Heart left ventricle (tissue), 16 donors: Measurements from ENCODE around the gene C4orf33. TPM values are rescaled to one million over a fixed set of nuclear protein-coding genes. Genes with fewer than 3 reads are reported as not detected.

ENCODE experiments used
- ATAC-seq, 4 donors: fragments of 200-7000 bp; cut with Tn5 transposase; one replicate each; pipeline ENCODE4 v1.9.1; 2020 to 2022; ENCODE audit warnings: moderate library complexity in 4 of 4, mild to moderate bottlenecking in 3 of 4, moderate number of reproducible peaks in 1 of 4
- DNase-seq, 5 donors: peaks; one replicate each; pipeline ENCODE4 v3.0.0-alpha.2; 2020
- H3K27ac ChIP-seq, 12 donors: fragments of 200-600 bp; sonication (generic) in 4 of 12; one replicate each; pipeline versions ENCODE4 v1.5.0 to v1.8.0; 2016 to 2022; ENCODE audit warnings: mild to moderate bottlenecking in 2 of 12
- H3K27me3 ChIP-seq, 9 donors: fragments of 200-600 bp; sonication (generic) in 2 of 9; one replicate each; pipeline versions ENCODE4 v1.5.1 to v1.8.0; 2016 to 2022; ENCODE audit warnings: mild to moderate bottlenecking in 3 of 9
- H3K36me3 ChIP-seq, 9 donors: fragments of 200-600 bp; sonication (generic) in 2 of 9; one replicate each; pipeline versions ENCODE4 v1.5.0 to v1.8.0; 2018 to 2022; ENCODE audit warnings: mild to moderate bottlenecking in 2 of 9
- H3K4me1 ChIP-seq, 12 donors: fragments of 200-600 bp; sonication (generic) in 4 of 12; one replicate each; pipeline versions ENCODE4 v1.5.0 to v1.8.0; 2016 to 2022; ENCODE audit warnings: mild to moderate bottlenecking in 3 of 12
- H3K4me3 ChIP-seq, 12 donors: fragments of 200-600 bp; sonication (generic) in 4 of 12; one replicate each; pipeline versions ENCODE4 v1.5.0 to v1.8.0; 2017 to 2022; ENCODE audit warnings: mild to moderate bottlenecking in 9 of 12, moderate library complexity in 4 of 12
- H3K9me3 ChIP-seq, 12 donors: fragments of 200-600 bp; sonication (generic) in 4 of 12; one replicate each; pipeline versions ENCODE4 v1.5.0 to v1.8.0; 2016 to 2022; ENCODE audit warnings: mild to moderate bottlenecking in 1 of 12
- CTCF ChIP-seq, 12 donors: fragments of 200-600 bp; sonication (generic) in 4 of 12; IDR thresholded peaks; one replicate each; pipeline versions ENCODE4 v1.5.0 to v1.8.0; 2018 to 2022; ENCODE audit warnings: antibody characterized with exemption in 12 of 12, mild to moderate bottlenecking in 5 of 12
- POLR2A ChIP-seq, 2 donors: fragments of 450-650 bp; IDR thresholded peaks; one replicate each; pipeline ENCODE4 v1.6.1; 2017; ENCODE audit warnings: antibody characterized with exemption in 2 of 2, mild to moderate bottlenecking in 2 of 2, moderate library complexity in 2 of 2
- WGBS, 4 donors: extraction: QIAGEN DNeasy Blood & Tissue Kit in 2 of 4; methylation state at CpG; one replicate each; pipeline versions ENCODE4 v1.1.5 to v1.1.7; 2013 to 2018; 5-methylcytosine and 5-hydroxymethylcytosine counted together
- intact Hi-C, 10 donors: fragments of 100-400 bp; cut with DNase I; formaldehyde crosslinking; loops; one replicate each; pipeline versions ENCODE4 v1.11.1 to v1.14.2; 2022
- polyA plus RNA-seq, 2 donors: library from polyadenylated mRNA; stranded (reverse); fragments of 200-250 nt; gene quantifications; one replicate each; pipeline ENCODE4 v1.2.3, GENCODE V29; 2013
- total RNA-seq, 9 donors: library from RNA; depleted of rRNA in 2 of 9; stranded (reverse); fragments of >200 nt in 2 of 9; fragmentation: NEBNext Ultra II Directional in 3 of 9; extraction: Animal tissue kit (Norgen Biotek cat#: 25700) in 3 of 9; gene quantifications; one replicate each; pipeline versions ENCODE4 v1.1.0 to v1.2.4, GENCODE V29; 2016 to 2023
- donor health status: ischemic (EF 13 %, LVEDD 7.1; RV severe dilation, severe dysfunction).
- donor health status: healthy with polysubstance abuse.
- donor health status: DM: no; HTN: yes; CAD: no.
- donor health status: DM: no; HTN: no; CAD: no.
- donor health status: ischemic (EF 25% LVEDD 6.9; RV normal size, moderate dysfunction).
- donor health status: ischemic (EF 25% LVEDD 5.7; RV mildly dilated, moderate dysfunction).
- donor health status: healthy.
- donor health status: DM: yes; HTN: yes; CAD: no.
- donor health status: ischemic (EF 35%, LVEDD 5.7; RV mildly dilated, moderate dysfunction).
- donor health status: nonischemic (EF 11% LVEDD 7.7; RV severe dilation, severe dysfunction).
- donor health status: DM: yes; HTN: yes; CAD: no.
- donor health status: PGD.
- donor health status: ischemic (EF 29% LVEDD 5.4; RV normal size, mild dysfunction).
- donor health status: nonischemic (EF 23%, LVEDD 6.1; RV moderate dilation, normal function).

C4orf33 gene
- total and polyA plus RNA-seq, 11 donors, result 2.8 to 11.7 (median 4.3) TPM

- TF ChIP-seq POLR2A (IDR thresholded peaks at IDR 0.05) (no peak), CTCF (IDR thresholded peaks at IDR 0.05) (no peak)
- ATAC-seq (no peak), DNase-seq (no peak)
- Histone ChIP-seq H3K27ac (no peak overlapping the region), H3K36me3 (no peaks in the 10 kb centered on the region), H3K9me3 (no peaks in the 10 kb centered on the region), H3K27me3 (no peaks in the 10 kb centered on the region), H3K4me3 (no peak overlapping the region), H3K4me1 (no peaks in the 10 kb centered on the region)
- intact Hi-C loops, result no loop called here
- WGBS, 4 donors, result 46 to 89% (median 51%) methylated on average over 1 of the region's 1 CpG
Measured at GRCh38 chr4:129153700-129154099, 57.7 kb downstream of the C4orf33 start.

DNA sequence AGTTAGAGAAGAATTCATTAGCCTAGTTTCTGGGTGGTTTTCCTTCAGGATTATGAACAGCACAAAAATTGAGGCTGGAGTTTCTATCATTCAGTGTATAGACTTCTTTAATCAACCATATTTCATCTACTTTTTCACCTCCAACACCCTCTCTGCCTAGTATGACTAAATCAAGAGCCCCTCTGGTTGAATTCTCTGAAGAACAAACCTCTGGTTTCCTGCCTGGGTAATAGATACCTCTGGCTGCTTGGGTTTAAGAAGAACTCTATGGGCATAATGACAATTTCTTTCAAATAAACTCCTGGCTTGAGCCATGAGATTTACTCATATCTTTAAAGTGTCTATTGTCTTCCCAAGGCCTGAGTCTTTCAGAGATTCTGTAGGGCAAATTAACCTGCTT lies 66.5 kb downstream of the C4orf33 start:
- H3K4me1 ChIP-seq, result no peaks in the 10 kb centered on the region
- no peaks in the 10 kb centered on the region for H3K36me3 ChIP-seq
- DNase-seq (no peak), ATAC-seq (no peak)
- no peak overlapping the region for H3K27ac ChIP-seq
- peaks cover 0 to 11% (median 0%) of the 10 kb centered on the region in 9 donors for H3K27me3 ChIP-seq
- no peak overlapping the region for H3K4me3 ChIP-seq
- H3K9me3 ChIP-seq, result peaks cover 0 to 5% (median 0%) of the 10 kb centered on the region in 12 donors
- TF ChIP-seq POLR2A (IDR thresholded peaks at IDR 0.05) (no peak), CTCF (IDR thresholded peaks at IDR 0.05) (no peak)
- intact Hi-C loops, result no loop called here

GRCh38 chr4:129163427-129163826 lies 67.5 kb downstream of the C4orf33 start:
- intact Hi-C loops, result no loop called here
- Histone ChIP-seq H3K9me3 (peaks cover 0 to 5% (median 0%) of the 10 kb centered on the region in 12 donors), H3K4me3 (no peak overlapping the region), H3K27me3 (peaks cover 0 to 11% (median 0%) of the 10 kb centered on the region in 9 donors), H3K27ac (no peak overlapping the region), H3K4me1 (no peaks in the 10 kb centered on the region), H3K36me3 (no peaks in the 10 kb centered on the region)
- 71 to 84% (median 75%) methylated on average over 3 of the region's 3 CpGs for WGBS, 4 donors
- TF ChIP-seq POLR2A (IDR thresholded peaks at IDR 0.05) (no peak), CTCF (IDR thresholded peaks at IDR 0.05) (no peak)
- DNase-seq (no peak), ATAC-seq (no peak)

GRCh38 chr4:129164243-129164642 lies 68.3 kb downstream of the C4orf33 start:
- peaks cover 0 to 5% (median 0%) of the 10 kb centered on the region in 12 donors for H3K9me3 ChIP-seq
- TF ChIP-seq CTCF (IDR thresholded peaks at IDR 0.05) (no peak), POLR2A (IDR thresholded peaks at IDR 0.05) (no peak)
- DNase-seq (no peak), ATAC-seq (no peak)
- 65 to 80% (median 66%) methylated on average over 3 of the region's 3 CpGs for WGBS, 4 donors
- no peak overlapping the region for H3K4me3 ChIP-seq
- H3K27me3 ChIP-seq, result peaks cover 0 to 11% (median 0%) of the 10 kb centered on the region in 9 donors
- intact Hi-C loops, result no loop called here
- H3K36me3 ChIP-seq, result no peaks in the 10 kb centered on the region
- H3K27ac ChIP-seq, result no peak overlapping the region
- no peaks in the 10 kb centered on the region for H3K4me1 ChIP-seq

Other genes starting within 250 kb of the C4orf33 start
- gene SCLT1, start 2.6 kb upstream of the C4orf33 start, total RNA-seq, result 10 to 100 TPM in 6 of 9 donors, 1 to 10 TPM in 3; 5.3 to 13.7 (median 10.8) TPM
- 1 to 10 TPM; 3.4 to 3.9 TPM for gene SCLT1, start 2.6 kb upstream of the C4orf33 start, polyA plus RNA-seq